ENCODE data around the gene EXOSC2. TPM values are rescaled to one million over a fixed set of nuclear protein-coding genes. Genes with fewer than 3 reads are reported as not detected.
A peak's percentile ranks its signal among the peaks of the same experiment; 100 is the strongest.

Gene EXOSC2
- total and polyA plus RNA-seq, 2 of the 8 experiments (the other 6 are each of a cell fraction or from before 2014, with no cell fraction given): 47.8 to 93.6 TPM

- Histone ChIP-seq H2BK12ac (ENCODE audit: low read depth, low read length) (0 out of 2 replicates have a peak overlapping the region, but pooled peaks have one; percentile 39), H3K9ac (replicated peaks in 1 of 4; ENCODE audit: extremely low read depth in 1 of 4, low read depth in 3 of 4, low read length in 3 of 4) (no peak overlapping the region)
- no peak for FAIRE-seq
Observed at GRCh38 chr9:130670644-130671043, 22.9 kb upstream of the EXOSC2 start.

More at GRCh38 chr9:130670644-130671043, 22.9 kb upstream of the EXOSC2 start:
- Histone ChIP-seq H3K18ac (ENCODE audit: extremely low read depth, low read length) (no peak overlapping the region), H4K5ac (ENCODE audit: insufficient read length, low read depth, low read length) (no peak overlapping the region), H3K23me2 (ENCODE audit: low read depth, low read length) (no peaks in the 10 kb centered on the region), H3K4me1 (replicated peaks in 1 of 4; ENCODE audit: control insufficient read depth in 3 of 4, insufficient read depth in 4 of 4, low read length in 3 of 4) (peaks cover 0 to 12% (median 10%) of the 10 kb centered on the region in 4 experiments; a peak in 6 of 7 replicates), H3K23ac (ENCODE audit: insufficient read length) (no peak overlapping the region), H2BK15ac (ENCODE audit: low read length) (no peak overlapping the region), H4K91ac (replicated peaks; ENCODE audit: insufficient read length, low read length) (no peak overlapping the region), H3K79me2 (ENCODE audit: control insufficient read depth in 1 of 2, insufficient read depth in 2 of 2, low read length in 2 of 2) (no peaks in the 10 kb centered on the region), H3K56ac (replicated peaks; ENCODE audit: insufficient read length, low read depth, low read length) (no peak overlapping the region), H3K27me3 (replicated peaks in 1 of 4; ENCODE audit: control insufficient read depth in 3 of 4, extremely low read depth in 1 of 4, insufficient read depth in 3 of 4, low read length in 3 of 4) (peaks cover 33 to 45% (median 40%) of the 10 kb centered on the region in 4 experiments), H4K20me1 (replicated peaks in 1 of 2; ENCODE audit: control insufficient read depth in 1 of 2, insufficient read depth in 2 of 2, low read length in 2 of 2) (peaks cover 2 to 9% of the 10 kb centered on the region in 2 experiments), H3K4me2 (ENCODE audit: insufficient read depth in 1 of 2, low read depth in 2 of 2, low read length in 2 of 2) (no peak overlapping the region), H3K4ac (replicated peaks; ENCODE audit: insufficient read length, low read depth, low read length) (no peak overlapping the region), H3K27ac (ENCODE audit: low read depth, low read length) (no peak overlapping the region), H2BK120ac (replicated peaks; ENCODE audit: low read depth, low read length) (no peak overlapping the region), H2BK20ac (ENCODE audit: low read length) (no peak overlapping the region), H2BK5ac (ENCODE audit: low read depth, low read length) (no peak overlapping the region), H4K8ac (ENCODE audit: extremely low read depth, insufficient read depth, low read length) (no peak overlapping the region), H3K4me3 (ENCODE audit: extremely low read depth in 1 of 4, insufficient read depth in 2 of 4, low read depth in 3 of 4, low read length in 4 of 4) (no peak overlapping the region), H2AFZ (ENCODE audit: low read length) (no peak overlapping the region), H3K36me3 (ENCODE audit: control insufficient read depth in 2 of 4, insufficient read depth in 4 of 4, low read length in 3 of 4) (no peaks in the 10 kb centered on the region), H3K14ac (ENCODE audit: insufficient read length) (no peak overlapping the region), H2AK5ac (ENCODE audit: low read depth, low read length) (no peak overlapping the region), H3K9me3 (ENCODE audit: insufficient read depth in 2 of 2, low read depth in 1 of 2, low read length in 1 of 2) (no peaks in the 10 kb centered on the region), H3K79me1 (ENCODE audit: low read depth, low read length) (no peaks in the 10 kb centered on the region)
- 97% methylated on average over 6 of the region's 6 CpGs; no CpG with 5 or more reads in 1 of the 2 experiments for WGBS, 2 experiments (ENCODE audit: extremely low coverage in 1 of 2, insufficient coverage in 1 of 2, insufficient read length in 1 of 2, insufficient replicate concordance in 2 of 2, low coverage in 1 of 2, low lambda C conversion rate in 2 of 2, missing lambda C conversion rate in 1 of 2)
- ChIA-PET POLR2A (ENCODE audit: partially characterized antibody) (interaction anchor here (0.6 kb wide), 1 partner anchor 1046 kb away, joined by 3 read pairs; no protein-coding TSS in a partner anchor), CTCF (ENCODE audit: partially characterized antibody) (interaction anchor here (1.9 to 6.0 kb wide), 2 partner anchors 10 to 30 kb away, joined by 7 to 53 read pairs; no protein-coding TSS in a partner anchor)
- DNase-seq (ENCODE audit: low read depth in 1 of 2, low spot score in 2 of 2): no peak
- TF ChIP-seq PHF8 (conservative IDR thresholded peaks at IDR 0.05; ENCODE audit: low read depth, low read length): no peak
- no peak for TF ChIP-seq GABPA (IDR thresholded peaks at IDR 0.05; ENCODE audit: borderline replicate concordance, insufficient read depth, low read length)
- no peak for TF ChIP-seq KDM1A (IDR thresholded peaks at IDR 0.05; ENCODE audit: borderline replicate concordance, low read length)

Data from H1 (cell line).